K562 (cell line): ENCODE data around the gene SEMA3C. TPM values are rescaled to one million over a fixed set of nuclear protein-coding genes. Genes with fewer than 3 reads are reported as not detected.

Experiments
- ATAC-seq: fragments of 200-7000 bp; cut with Tn5 transposase; 3 replicates; pipeline ENCODE4 v1.9.1; 2020; ENCODE audit warnings: moderate library complexity
- BruUV-seq: library from RNA; stranded (reverse); fragments of 400-500 nt; replicated peaks from 2 replicates; lab custom pipeline; 2021; lab: Mats Ljungman, UMichigan
- CTCF ChIA-PET: fragments of 300-600 bp; formaldehyde crosslinking; extraction: SDS; loops from one replicate; lab custom pipeline; 2021; ENCODE audit warnings: low intra/inter-chr PET ratio; lab: Yijun Ruan, JAX
- POLR2A ChIA-PET: fragments of 300-600, 350-650 bp; sonication (Branson Sonifier 250); formaldehyde crosslinking; extraction: SDS; loops from one replicate; lab custom pipeline; 2021; ENCODE audit warnings: antibody characterized with exemption, inconsistent platforms; lab: Yijun Ruan, JAX
- DNase-seq, 4 experiments: peaks; one replicate each; pipeline versions ENCODE4 v3.0.0 to v3.0.0-alpha.2; 2011 to 2018; ENCODE audit warnings: low spot score in 3 of 4, mixed read lengths in 3 of 4; ENCODE audit errors: extremely low read depth in 1 of 4
- FAIRE-seq: peaks from 2 replicates; lab custom pipeline; 2011; peaks lifted over from hg19 to GRCh38; lab: Jason Lieb, UNC
- H2AFZ ChIP-seq: 2 replicates; pipeline ENCODE4 v1.6.0; 2011; ENCODE audit warnings: low read depth, low read length, control low read depth, inconsistent platforms
- H3K27ac ChIP-seq: fragments of 200-600 bp; 3 replicates; pipeline ENCODE4 v1.8.0; 2011; ENCODE audit warnings: low read depth, mild to moderate bottlenecking, control low read depth, inconsistent platforms, low read length, moderate library complexity, mixed read lengths; ENCODE audit errors: extremely low read depth
- H3K27me3 ChIP-seq, 2 experiments: fragments of 300-600 bp in 1 of 2; 2 replicates in 1 of 2; 3 replicates in 1 of 2; pipeline versions ENCODE4 v1.6.0 to v1.8.0; 2011; ENCODE audit warnings: inconsistent platforms in 2 of 2, low read length in 2 of 2, mild to moderate bottlenecking in 1 of 2, mixed read lengths in 1 of 2, moderate library complexity in 1 of 2; ENCODE audit not compliant: control insufficient read depth in 2 of 2, insufficient read depth in 2 of 2
- H3K36me3 ChIP-seq: fragments of 300-600 bp; 3 replicates; pipeline ENCODE4 v1.8.0; 2011; ENCODE audit warnings: mild to moderate bottlenecking, low read length, inconsistent platforms; ENCODE audit not compliant: control insufficient read depth, insufficient read depth
- H3K4me1 ChIP-seq, 2 experiments: fragments of 200-600 bp in 1 of 2; replicated peaks in 1 of 2; 2 replicates in 1 of 2; 3 replicates in 1 of 2; pipeline versions ENCODE4 v1.5.1 to v1.8.0; 2011; ENCODE audit warnings: inconsistent platforms in 2 of 2, low read length in 2 of 2, mild to moderate bottlenecking in 1 of 2, mixed read lengths in 1 of 2, moderate library complexity in 1 of 2; ENCODE audit not compliant: control insufficient read depth in 2 of 2, insufficient read depth in 2 of 2
- H3K4me2 ChIP-seq: 2 replicates; pipeline ENCODE4 v1.6.1; 2011; ENCODE audit warnings: low read length, control low read depth, inconsistent platforms, mixed read lengths; ENCODE audit not compliant: insufficient read depth
- H3K4me3 ChIP-seq: fragments of 200-600 bp; sonication (generic), shearing (Covaris generic); 2 replicates; pipeline ENCODE4 v1.5.1; 2016; ENCODE audit warnings: control low read depth, inconsistent platforms
- H3K79me2 ChIP-seq: fragments of 200-600 bp; 3 replicates; pipeline ENCODE4 v1.8.0; 2011; ENCODE audit warnings: low read length, inconsistent platforms; ENCODE audit not compliant: control insufficient read depth, insufficient read depth
- H3K9ac ChIP-seq, 2 experiments: 2 replicates each; pipeline versions ENCODE4 v1.6.0 to v1.6.1; 2011; ENCODE audit warnings: low read depth in 2 of 2, low read length in 2 of 2, control low read depth in 1 of 2, inconsistent platforms in 1 of 2, mild to moderate bottlenecking in 1 of 2, mixed read lengths in 1 of 2; ENCODE audit not compliant: insufficient read depth in 1 of 2
- H3K9me1 ChIP-seq: one replicate; pipeline ENCODE4 v1.6.0; 2011; ENCODE audit warnings: inconsistent platforms, mild to moderate bottlenecking, low read length, moderate library complexity; ENCODE audit not compliant: control insufficient read depth, insufficient read depth
- H3K9me3 ChIP-seq: replicated peaks from 2 replicates; pipeline ENCODE4 v1.5.1; 2011; ENCODE audit warnings: low read depth, low read length, inconsistent platforms; ENCODE audit not compliant: control insufficient read depth, insufficient read depth
- H4K20me1 ChIP-seq: replicated peaks from 2 replicates; pipeline ENCODE4 v1.6.1; 2011; ENCODE audit warnings: low read length, inconsistent platforms, mixed read lengths; ENCODE audit not compliant: control insufficient read depth, insufficient read depth
- ARID1B ChIP-seq: fragments of 450-650 bp; IDR thresholded peaks from 2 replicates; pipeline ENCODE4 v1.6.1; 2016; ENCODE audit warnings: antibody characterized with exemption, mild to moderate bottlenecking, inconsistent platforms
- GATAD2B ChIP-seq: fragments of 450-650 bp; IDR thresholded peaks from 2 replicates; pipeline ENCODE4 v1.6.1; 2017; ENCODE audit warnings: mild to moderate bottlenecking, borderline replicate concordance
- HMBOX1 ChIP-seq: sonication (generic); IDR thresholded peaks from 2 replicates; pipeline ENCODE4 v1.6.1; 2016
- MAZ ChIP-seq, 2 experiments: fragments of 450-650 bp in 1 of 2; sonication (generic) in 1 of 2; formaldehyde crosslinking; IDR thresholded peaks in 1 of 2; conservative IDR thresholded peaks in 1 of 2; 2 replicates each; pipeline versions ENCODE4 v1.4.0 to v1.5.0; 2020; ENCODE audit warnings: mild to moderate bottlenecking in 1 of 2, missing genetic modification reagents in 1 of 2
- NKRF ChIP-seq: fragments of 450-650 bp; IDR thresholded peaks from 2 replicates; pipeline ENCODE4 v1.6.1; 2016; ENCODE audit warnings: borderline replicate concordance
- PCBP1 ChIP-seq: fragments of 200-400 bp; formaldehyde crosslinking; IDR thresholded peaks from 2 replicates; pipeline ENCODE4 v1.6.1; 2018; ENCODE audit warnings: mild to moderate bottlenecking, low read depth, low read length; ENCODE audit not compliant: poor library complexity, severe bottlenecking
- SMAD3 ChIP-seq: fragments of 450-650 bp; formaldehyde crosslinking; conservative IDR thresholded peaks from 2 replicates; pipeline ENCODE4 v1.4.0; 2020; ENCODE audit warnings: mild to moderate bottlenecking
- SNAPC5 ChIP-seq: fragments of 250-450 bp; sonication (Bioruptor Pico); IDR thresholded peaks from 2 replicates; pipeline ENCODE4 v1.8.0; 2021; ENCODE audit warnings: moderate library complexity, mild to moderate bottlenecking, inconsistent platforms
- SREBF2 ChIP-seq: sonication (generic); formaldehyde crosslinking; IDR thresholded peaks from 2 replicates; pipeline ENCODE4 v1.4.0; 2020; ENCODE audit warnings: mild to moderate bottlenecking, missing genetic modification reagents
- ZKSCAN8 ChIP-seq: fragments of 200-800 bp; sonication (Bioruptor generic); IDR thresholded peaks from 2 replicates; pipeline ENCODE4 v1.6.1; 2016; ENCODE audit warnings: missing genetic modification characterization, missing compliant biosample characterization
- WGBS: fragments of 100-300 bp; shearing (Covaris generic); methylation state at CpG from one replicate; pipeline ENCODE4 v1.1.6; 2016; ENCODE audit warnings: low coverage, mixed read lengths; ENCODE audit not compliant: insufficient coverage; ENCODE audit errors: missing lambda C conversion rate; 5-methylcytosine and 5-hydroxymethylcytosine counted together
- in situ Hi-C: fragments of 300-500 bp; cut with MboI; formaldehyde crosslinking; loops from 4 replicates; pipeline ENCODE4 v1.15.0; 2018; ENCODE audit warnings: inconsistent platforms, mixed read lengths
- intact Hi-C: fragments of 100-400 bp; cut with micrococcal nuclease; formaldehyde crosslinking; loops from 2 replicates; pipeline ENCODE4 v1.14.2; 2022
- polyA plus RNA-seq, 8 experiments: library from polyadenylated mRNA; depleted of rRNA in 4 of 8; stranded (reverse) in 5 of 8; unstranded in 3 of 8; fragments of >200 nt; fragmentation: Nextera tagmentation in 2 of 8; fragmentation: Illumina TruSeq in 1 of 8; extraction: Ambion mirVana in 2 of 8; extraction: Trizol in 1 of 8; gene quantifications; 2 replicates each; pipeline versions ENCODE4 v1.2.1 to v1.2.3, GENCODE V29; 2011 to 2014; ENCODE audit warnings: inconsistent platforms in 1 of 8, missing spikeins in 1 of 8
- total RNA-seq, 7 experiments: library from RNA; depleted of rRNA in 6 of 7; stranded (reverse); fragments of >200 nt in 6 of 7; fragmentation: Illumina TruSeq in 2 of 7; extraction: Trizol in 2 of 7; gene quantifications; 2 replicates each; pipeline versions ENCODE4 v1.2.1 to v1.2.3, GENCODE V29; 2011 to 2021; ENCODE audit warnings: low replicate concordance in 1 of 7

The SEMA3C gene
- total and polyA plus RNA-seq, 9 of the 15 experiments (the other 6 are each of a cell fraction or from before 2014, with no cell fraction given), result 0.04 to 0.36 (median 0.12) TPM; not detected in 3

GRCh38 chr7:80802527-80802926 lies 116.3 kb downstream of the SEMA3C start (continued):
- TF ChIP-seq ZKSCAN8 (no peak), HMBOX1 (no peak), SNAPC5 (no peak), SMAD3 (no peak)

- Histone ChIP-seq H3K9me3 (no peaks in the 10 kb centered on the region), H3K27me3 (no peaks in the 10 kb centered on the region), H3K9me1 (no peaks in the 10 kb centered on the region), H2AFZ (no peak overlapping the region), H4K20me1 (no peaks in the 10 kb centered on the region), H3K27ac (no peak overlapping the region), H3K9ac (no peak overlapping the region), H3K79me2 (no peaks in the 10 kb centered on the region), H3K4me2 (no peak overlapping the region), H3K36me3 (no peaks in the 10 kb centered on the region), H3K4me3 (no peak overlapping the region), H3K4me1 (no peaks in the 10 kb centered on the region)
- FAIRE-seq (no peak), ATAC-seq (no peak), DNase-seq (no peak)
- ChIA-PET POLR2A (no interaction called here), CTCF (no interaction called here)
- no TSS peak for BruUV-seq
- in situ Hi-C loops, result no loop called here
- intact Hi-C loops, result no loop called here
- no peak for TF ChIP-seq GATAD2B
- TF ChIP-seq SREBF2 (CRISPR knock-in tag), result no peak
- no peak for TF ChIP-seq MAZ (CRISPR knock-in tag; conservative IDR thresholded peaks at IDR 0.05 in 1 of 2, IDR thresholded peaks at IDR 0.05 in 1 of 2)
- TF ChIP-seq ARID1B, result no peak
- no peak for TF ChIP-seq PCBP1
- TF ChIP-seq NKRF, result no peak
- WGBS, result under 1% methylated on average over 10 of the region's 10 CpGs
Measured at GRCh38 chr7:80794631-80795573, 123.9 kb downstream of the SEMA3C start.
